SU-DHL-6 (cell line): ENCODE measurements around the gene UBASH3A.

ENCODE experiments used
- H2AFZ ChIP-seq: fragments of 200-600 bp; sonication (generic); 2 replicates; pipeline ENCODE4 v1.6.1; 2014; ENCODE audit warnings: low read depth, mild to moderate bottlenecking, moderate library complexity, mixed read lengths, antibody characterized with exemption, low read length; ENCODE audit not compliant: severe bottlenecking
- H3F3A ChIP-seq: fragments of 200-600 bp; shearing (Covaris generic); 2 replicates; pipeline ENCODE4 v1.6.0; 2016; ENCODE audit warnings: antibody characterized with exemption, mild to moderate bottlenecking; ENCODE audit not compliant: insufficient read depth
- H3K27ac ChIP-seq: fragments of 200-600 bp; sonication (generic); 2 replicates; pipeline ENCODE4 v1.5.1; 2016; ENCODE audit warnings: low read depth, mild to moderate bottlenecking, low read length, moderate library complexity, mixed read lengths
- H3K27me3 ChIP-seq: fragments of 200-600 bp; sonication (generic), shearing (Covaris generic); 2 replicates; pipeline ENCODE4 v1.6.0; 2014; ENCODE audit warnings: mild to moderate bottlenecking, low read length
- H3K36me3 ChIP-seq: fragments of 200-600 bp; sonication (generic); 2 replicates; pipeline ENCODE4 v1.6.1; 2014; ENCODE audit warnings: mild to moderate bottlenecking, low read length, mixed read lengths
- H3K4me2 ChIP-seq: fragments of 300-600, 200-600 bp; shearing (Covaris generic), sonication (generic); 2 replicates; pipeline ENCODE4 v1.6.0; 2014; ENCODE audit warnings: low read length, low read depth, mild to moderate bottlenecking; ENCODE audit not compliant: poor library complexity, severe bottlenecking
- H3K4me3 ChIP-seq: fragments of 200-600 bp; sonication (generic); 2 replicates; pipeline ENCODE4 v1.5.1; 2014; ENCODE audit warnings: antibody characterized with exemption, low read length, mild to moderate bottlenecking, mixed read lengths; ENCODE audit not compliant: insufficient read depth, poor library complexity, severe bottlenecking
- H3K79me2 ChIP-seq: fragments of 200-600 bp; sonication (generic); 2 replicates; pipeline ENCODE4 v1.6.1; 2014; ENCODE audit warnings: mild to moderate bottlenecking, low read length, moderate library complexity; ENCODE audit not compliant: insufficient read depth
- H3K9ac ChIP-seq: fragments of 200-600 bp; sonication (generic); 2 replicates; pipeline ENCODE4 v1.7.0; 2014; ENCODE audit warnings: mild to moderate bottlenecking, low read length
- H3K9me2 ChIP-seq: fragments of 200-600 bp; sonication (generic); replicated peaks from 2 replicates; pipeline ENCODE4 v1.6.1; 2014; ENCODE audit warnings: low read length; ENCODE audit not compliant: insufficient read depth
- H3K9me3 ChIP-seq: fragments of 200-600 bp; sonication (generic); 2 replicates; pipeline ENCODE4 v1.6.1; 2014; ENCODE audit warnings: low read length, mixed read lengths; ENCODE audit not compliant: insufficient read depth
- H4K20me1 ChIP-seq: fragments of 200-600 bp; sonication (generic); 2 replicates; pipeline ENCODE4 v1.6.1; 2014; ENCODE audit warnings: low read depth, mild to moderate bottlenecking, antibody characterized with exemption, low read length, moderate library complexity, mixed read lengths
- EZH2phosphoT487 ChIP-seq: fragments of 200-600 bp; sonication (generic), shearing (Covaris generic); conservative IDR thresholded peaks from 2 replicates; pipeline ENCODE4 v1.6.1; 2018; ENCODE audit warnings: mild to moderate bottlenecking, antibody characterized with exemption, low read length, moderate library complexity, mixed read lengths
- TF ChIP-seq, protein P1 (sequence below): fragments of 200-600 bp; sonication (generic); IDR thresholded peaks from one replicate; pipeline ENCODE4 v1.5.1; 2017; ENCODE audit warnings: antibody characterized with exemption, mild to moderate bottlenecking, low read length, moderate library complexity; ENCODE audit not compliant: insufficient read depth, poor library complexity, severe bottlenecking

Gene UBASH3A

DNA sequence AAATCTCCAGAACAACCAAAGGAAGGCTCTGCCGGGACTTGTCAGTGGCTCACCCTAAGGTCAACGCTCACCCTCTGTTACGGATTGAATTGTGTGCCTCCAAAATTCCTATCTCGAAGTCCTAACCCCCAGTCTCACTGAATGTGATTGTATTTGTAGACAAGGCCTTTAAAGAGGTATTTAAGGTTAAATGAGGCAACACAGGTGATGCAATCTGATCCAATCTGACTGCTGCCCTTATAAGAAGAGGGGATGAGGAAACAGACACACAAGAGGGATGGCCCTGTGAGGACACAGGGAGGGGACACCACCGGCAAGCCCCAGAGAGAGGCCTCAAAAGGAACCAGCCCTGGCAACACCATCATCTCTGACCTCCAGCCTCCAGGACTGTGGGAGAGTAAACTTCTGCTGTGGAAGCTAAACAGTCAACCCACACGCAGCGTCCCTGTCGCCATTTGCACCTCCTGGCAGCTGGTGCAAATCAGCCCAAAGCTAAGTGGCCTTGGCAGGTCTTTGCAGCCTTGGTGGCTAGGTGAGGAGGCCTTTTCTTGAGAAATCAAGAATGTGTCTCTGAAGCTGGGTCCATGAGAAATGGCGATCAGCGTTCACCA, 24.2 kb downstream of the UBASH3A start:
- no peak overlapping the region for H3K4me2 ChIP-seq
- no peaks in the 10 kb centered on the region for H3K79me2 ChIP-seq
- H2AFZ ChIP-seq = no peak overlapping the region
- no peaks in the 10 kb centered on the region for H3K9me2 ChIP-seq
- H3F3A ChIP-seq = no peaks in the 10 kb centered on the region
- H3K27ac ChIP-seq = no peak overlapping the region
- H3K9me3 ChIP-seq = peaks cover 5% of the 10 kb centered on the region; the same call in 1 of the 2 replicates
- H3K36me3 ChIP-seq = no peaks in the 10 kb centered on the region
- H3K27me3 ChIP-seq = no peaks in the 10 kb centered on the region
- H4K20me1 ChIP-seq = no peaks in the 10 kb centered on the region
- H3K4me3 ChIP-seq = no peak overlapping the region
- H3K9ac ChIP-seq = no peak overlapping the region
- TF ChIP-seq, protein P1, sequence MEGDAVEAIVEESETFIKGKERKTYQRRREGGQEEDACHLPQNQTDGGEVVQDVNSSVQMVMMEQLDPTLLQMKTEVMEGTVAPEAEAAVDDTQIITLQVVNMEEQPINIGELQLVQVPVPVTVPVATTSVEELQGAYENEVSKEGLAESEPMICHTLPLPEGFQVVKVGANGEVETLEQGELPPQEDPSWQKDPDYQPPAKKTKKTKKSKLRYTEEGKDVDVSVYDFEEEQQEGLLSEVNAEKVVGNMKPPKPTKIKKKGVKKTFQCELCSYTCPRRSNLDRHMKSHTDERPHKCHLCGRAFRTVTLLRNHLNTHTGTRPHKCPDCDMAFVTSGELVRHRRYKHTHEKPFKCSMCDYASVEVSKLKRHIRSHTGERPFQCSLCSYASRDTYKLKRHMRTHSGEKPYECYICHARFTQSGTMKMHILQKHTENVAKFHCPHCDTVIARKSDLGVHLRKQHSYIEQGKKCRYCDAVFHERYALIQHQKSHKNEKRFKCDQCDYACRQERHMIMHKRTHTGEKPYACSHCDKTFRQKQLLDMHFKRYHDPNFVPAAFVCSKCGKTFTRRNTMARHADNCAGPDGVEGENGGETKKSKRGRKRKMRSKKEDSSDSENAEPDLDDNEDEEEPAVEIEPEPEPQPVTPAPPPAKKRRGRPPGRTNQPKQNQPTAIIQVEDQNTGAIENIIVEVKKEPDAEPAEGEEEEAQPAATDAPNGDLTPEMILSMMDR = no peak
- TF ChIP-seq EZH2phosphoT487 = no peak

DNA sequence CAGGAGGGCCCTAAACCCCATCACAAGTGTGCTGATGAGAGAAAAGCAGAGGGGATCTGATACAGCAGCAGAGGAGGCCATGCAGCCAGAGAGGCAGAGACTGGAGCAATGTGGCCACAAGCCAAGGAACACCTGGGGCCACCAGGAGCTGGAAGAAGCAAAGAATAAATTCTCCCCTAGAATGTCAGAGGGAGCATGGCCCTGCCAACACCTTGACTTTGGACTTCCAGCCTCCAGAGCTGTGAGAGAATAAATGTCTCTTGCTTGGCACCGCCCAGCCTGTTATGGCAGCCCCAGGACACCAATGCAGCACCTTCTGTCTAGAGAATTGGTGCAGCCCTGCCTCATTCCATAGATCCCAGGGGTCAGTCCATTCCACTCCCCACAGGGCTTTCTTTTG, 25.3 kb downstream of the UBASH3A start:
- Histone ChIP-seq H3K79me2 (no peaks in the 10 kb centered on the region), H3K9me2 (no peaks in the 10 kb centered on the region), H3K27ac (no peak overlapping the region), H2AFZ (no peak overlapping the region), H3K9me3 (peaks cover 5% of the 10 kb centered on the region; the same call in 1 of the 2 replicates), H3K4me3 (no peak overlapping the region), H3K27me3 (no peaks in the 10 kb centered on the region), H4K20me1 (no peaks in the 10 kb centered on the region), H3F3A (no peaks in the 10 kb centered on the region), H3K9ac (no peak overlapping the region), H3K4me2 (no peak overlapping the region), H3K36me3 (no peaks in the 10 kb centered on the region)
- no peak for TF ChIP-seq EZH2phosphoT487
- TF ChIP-seq, protein P1 = no peak

DNA sequence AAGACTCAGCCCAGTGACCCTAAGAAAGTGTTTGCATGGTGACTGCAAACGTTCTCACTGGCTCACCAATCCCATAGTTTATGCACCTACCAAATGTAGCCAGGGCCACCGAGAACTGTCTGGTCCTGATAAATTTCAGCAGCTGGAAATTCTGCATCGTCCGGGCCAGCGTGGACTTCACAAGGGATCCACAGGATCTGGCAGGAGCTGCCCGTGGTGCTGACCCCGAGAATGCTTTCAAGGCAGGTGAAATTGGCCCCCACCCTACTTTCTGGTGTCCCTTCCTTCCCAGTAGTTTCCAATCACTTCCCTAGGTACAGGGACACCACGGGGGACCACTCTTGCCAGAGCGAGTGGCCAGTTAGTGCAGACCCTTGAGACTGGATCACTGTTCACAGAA, 26.2 kb downstream of the UBASH3A start:
- Histone ChIP-seq H3K4me3 (no peak overlapping the region), H3K79me2 (no peaks in the 10 kb centered on the region), H3K27me3 (no peaks in the 10 kb centered on the region), H3K9me2 (no peaks in the 10 kb centered on the region), H3F3A (no peaks in the 10 kb centered on the region), H2AFZ (no peak overlapping the region), H3K4me2 (no peak overlapping the region), H4K20me1 (no peaks in the 10 kb centered on the region), H3K27ac (no peak overlapping the region), H3K9me3 (peaks cover 5% of the 10 kb centered on the region; the same call in 1 of the 2 replicates), H3K9ac (no peak overlapping the region), H3K36me3 (no peaks in the 10 kb centered on the region)
- TF ChIP-seq, protein P1 = no peak
- TF ChIP-seq EZH2phosphoT487 = no peak
